Nucleus accumbens (tissue), 56 donors: ENCODE data around the gene KCNN3.

ENCODE experiments used
- DNase-seq, 56 donors: peaks; one replicate each; lab custom pipeline; 2025; lab: John Stamatoyannopoulos, UW

The KCNN3 gene

DNA sequence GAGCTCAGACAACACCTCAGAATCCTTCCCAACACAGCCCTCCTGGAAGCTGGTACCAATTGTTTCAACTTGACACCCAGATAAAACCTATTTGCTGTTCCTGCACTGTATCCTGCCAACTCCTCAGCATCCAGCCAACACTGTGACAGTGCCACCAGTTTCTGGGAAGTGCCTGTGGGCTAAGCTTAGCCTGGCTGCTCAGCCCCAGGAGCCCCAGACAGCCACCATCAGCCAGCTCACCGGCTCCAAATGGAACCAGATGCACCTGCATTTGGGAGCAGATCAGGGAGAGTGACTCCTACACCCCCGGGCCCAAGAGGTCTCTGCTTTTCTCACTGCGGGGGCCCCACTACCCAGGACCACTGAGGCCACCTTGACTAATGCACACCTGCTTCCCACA, 24.9 kb downstream of the KCNN3 start:
- DNase-seq: peak in 1 of 56 donors; percentile 21

DNA sequence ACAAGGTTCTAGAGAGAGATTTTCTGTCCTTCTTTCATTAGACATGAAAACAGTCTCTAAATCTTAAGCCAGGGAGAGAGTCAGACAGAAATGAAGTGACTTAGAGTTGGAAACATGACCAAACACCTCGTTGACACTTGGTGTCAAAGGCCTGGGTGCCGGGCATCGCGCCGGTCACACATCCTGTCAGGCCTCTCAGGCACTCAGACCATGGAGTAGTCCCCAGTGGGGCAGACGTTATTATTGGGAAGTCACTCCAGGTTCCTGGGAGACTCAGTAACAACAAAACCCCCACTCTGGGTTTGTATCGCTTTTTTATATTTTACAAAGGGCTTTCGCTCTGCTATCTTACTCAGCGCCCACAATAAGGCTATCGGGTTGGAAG, 25.8 kb downstream of the KCNN3 start:
- no peak for DNase-seq

DNA sequence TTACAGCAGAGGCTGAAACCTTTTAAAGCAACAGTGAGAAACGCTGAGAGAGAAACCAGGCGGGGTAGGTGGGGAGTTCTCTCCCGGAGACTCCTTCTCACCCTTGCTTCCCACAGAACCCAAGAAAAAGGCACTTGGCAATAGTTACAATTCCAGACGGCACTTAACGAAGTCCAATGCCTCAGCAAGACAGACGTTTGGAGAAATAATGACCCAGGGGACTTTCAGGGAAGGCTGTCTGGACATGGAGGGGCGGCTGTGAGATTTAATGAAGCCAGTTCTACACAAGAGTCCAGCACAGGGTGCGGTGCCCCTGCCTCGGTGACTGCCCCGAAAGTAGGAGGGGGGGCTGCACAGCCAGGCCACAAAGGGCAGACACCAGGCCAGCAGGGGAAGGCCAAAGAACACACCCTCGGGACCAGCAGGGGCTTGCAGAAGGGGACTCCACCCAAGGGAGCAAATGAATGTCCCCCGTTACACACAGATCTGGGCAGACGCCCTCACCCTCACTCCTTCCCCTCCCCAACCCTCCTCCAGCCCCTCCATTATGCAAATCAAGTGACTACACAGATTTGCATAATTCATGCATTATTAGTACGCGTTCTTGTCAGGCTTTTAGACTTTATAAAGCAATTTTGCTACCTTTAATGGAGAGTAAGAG, 26.3 kb downstream of the KCNN3 start:
- DNase-seq: no peak

DNA sequence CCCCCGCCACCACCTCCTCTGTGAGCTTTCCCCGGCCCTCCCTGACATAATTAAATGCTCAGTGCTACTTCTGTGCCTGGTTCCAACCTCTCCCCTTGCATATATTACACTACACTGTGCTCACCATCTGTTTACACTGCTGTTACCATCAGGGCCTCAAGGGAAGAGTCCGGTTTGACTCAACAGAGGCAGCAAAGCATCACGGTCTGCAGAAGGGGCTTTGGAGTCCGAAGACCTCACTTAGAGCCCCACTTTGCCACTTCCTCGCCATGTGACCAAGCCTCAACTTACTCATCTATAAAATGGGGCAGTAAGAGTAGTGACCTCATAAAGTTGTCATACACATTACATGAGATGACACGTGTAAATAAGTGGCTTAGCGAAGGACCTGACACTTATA, 27.4 kb downstream of the KCNN3 start:
- no peak for DNase-seq

DNA sequence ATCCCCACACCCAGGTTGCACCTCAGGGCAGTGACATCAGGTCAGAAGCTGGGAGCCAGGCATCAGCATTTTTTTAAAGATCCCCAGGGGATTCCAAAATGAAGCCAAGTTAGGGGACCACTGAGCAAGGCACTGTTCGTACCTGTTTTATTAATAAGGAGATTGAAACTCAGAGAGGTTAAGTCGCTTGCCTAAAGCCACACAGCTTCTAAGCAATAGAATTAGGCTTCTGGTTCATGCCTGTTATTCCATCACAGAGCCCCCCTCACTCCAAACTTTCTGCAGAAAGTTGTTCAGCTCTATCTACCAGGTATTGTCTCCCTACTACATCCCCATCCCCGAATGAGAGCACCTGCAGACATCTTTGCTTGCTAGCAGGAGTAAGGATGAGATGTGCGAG, 28.7 kb downstream of the KCNN3 start:
- no peak for DNase-seq

DNA sequence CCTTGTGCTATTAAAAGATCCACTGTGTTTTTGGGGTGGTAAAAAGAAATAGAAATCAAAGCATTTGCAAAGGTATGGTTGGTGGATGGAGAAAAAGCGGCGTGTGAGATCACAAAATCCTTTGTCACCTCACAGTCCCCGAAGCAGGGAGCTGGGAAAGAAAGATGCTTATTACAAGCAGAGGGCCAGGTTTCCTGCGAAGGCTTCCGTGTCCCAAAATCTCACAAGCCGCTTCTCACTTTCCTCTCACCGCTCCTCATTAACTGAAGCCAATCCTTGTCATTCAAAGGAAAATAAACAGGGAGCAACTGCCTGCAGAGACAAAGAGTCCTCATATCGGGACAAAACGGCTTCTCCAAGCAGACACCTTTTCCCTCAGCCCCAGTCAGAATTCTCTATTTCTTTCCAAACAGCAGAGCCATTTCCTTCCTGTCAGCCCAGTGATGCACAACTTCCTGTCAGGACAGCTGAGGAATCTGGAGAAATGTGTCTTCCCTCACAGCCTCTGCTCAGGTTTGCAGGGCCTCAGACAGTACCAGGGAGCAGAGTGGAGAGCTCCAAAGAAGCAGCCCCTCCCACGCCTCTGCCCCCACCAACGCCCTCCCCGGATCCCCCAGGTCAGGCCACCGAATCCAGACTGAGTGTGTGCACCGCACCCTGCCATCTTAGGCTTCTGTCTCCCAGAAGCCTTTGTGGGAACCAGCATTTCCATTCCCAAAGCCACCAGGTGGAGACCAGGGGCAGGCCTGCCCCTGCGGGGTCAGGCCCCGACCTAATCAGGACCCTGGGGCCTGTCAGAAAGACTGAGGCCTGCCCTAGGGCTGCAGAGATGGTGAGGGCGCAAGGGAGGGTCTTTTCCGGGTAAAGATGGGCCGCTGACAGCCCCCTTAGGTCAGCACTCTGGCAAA, 29.6 kb downstream of the KCNN3 start:
- DNase-seq: no peak

DNA sequence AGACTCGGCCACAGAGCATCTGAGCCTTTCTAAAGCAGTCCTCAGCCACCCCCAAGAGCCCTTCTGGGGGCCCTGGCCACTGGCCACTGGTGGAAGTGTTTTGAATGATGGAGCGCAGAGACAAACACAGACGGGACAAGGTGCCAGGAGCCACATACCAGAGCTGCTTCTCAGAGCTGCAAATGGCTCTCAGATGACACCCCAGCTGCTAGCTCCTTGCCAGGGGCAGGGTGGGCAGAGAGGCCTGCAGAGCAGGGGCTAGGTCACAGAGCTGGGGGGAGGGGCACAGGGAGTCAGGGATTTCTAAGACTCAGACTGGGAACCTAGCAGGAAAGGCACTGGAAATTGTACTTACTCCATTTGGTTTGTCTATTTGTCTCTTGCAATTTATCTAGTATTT, 30.4 kb downstream of the KCNN3 start:
- DNase-seq: no peak

DNA sequence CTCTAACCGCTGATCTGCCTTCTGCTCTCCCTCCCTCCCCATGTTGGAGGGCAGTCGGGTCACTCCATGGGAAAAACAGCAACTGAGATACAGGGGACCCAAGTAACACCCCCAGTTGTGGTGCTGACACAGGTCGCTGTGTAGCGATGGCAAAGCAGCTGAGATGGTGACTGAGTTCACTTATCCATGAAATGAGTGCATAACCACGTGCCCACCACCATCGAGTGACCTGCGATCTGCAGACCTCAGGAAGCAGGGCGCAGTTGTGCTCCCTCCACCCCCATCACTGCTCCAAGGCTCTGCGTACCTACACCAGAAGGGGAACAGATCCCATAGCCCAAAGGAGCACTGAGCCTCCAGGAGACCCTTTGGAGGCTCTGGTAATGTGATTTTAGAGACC, 31.1 kb downstream of the KCNN3 start:
- DNase-seq: no peak

DNA sequence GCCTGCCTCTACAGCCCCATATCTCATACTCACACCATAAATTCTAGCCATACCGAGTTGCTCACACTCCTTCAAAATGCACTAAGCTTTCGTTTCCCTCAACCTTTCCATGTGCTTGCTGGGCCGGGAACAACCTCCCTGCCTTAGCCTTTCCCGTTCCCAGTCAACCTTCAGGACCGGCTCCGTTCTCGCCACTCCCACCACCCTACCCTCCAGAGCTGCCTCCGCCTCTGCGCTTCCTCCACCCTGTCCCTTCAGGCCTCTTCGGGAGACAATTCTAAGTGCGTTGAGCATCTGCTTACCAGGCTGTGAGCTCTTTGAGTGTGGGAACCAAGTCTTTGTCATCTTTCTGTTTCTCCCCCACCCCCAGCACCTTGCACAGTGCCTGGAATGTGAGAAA, 31.6 kb downstream of the KCNN3 start:
- DNase-seq: no peak

DNA sequence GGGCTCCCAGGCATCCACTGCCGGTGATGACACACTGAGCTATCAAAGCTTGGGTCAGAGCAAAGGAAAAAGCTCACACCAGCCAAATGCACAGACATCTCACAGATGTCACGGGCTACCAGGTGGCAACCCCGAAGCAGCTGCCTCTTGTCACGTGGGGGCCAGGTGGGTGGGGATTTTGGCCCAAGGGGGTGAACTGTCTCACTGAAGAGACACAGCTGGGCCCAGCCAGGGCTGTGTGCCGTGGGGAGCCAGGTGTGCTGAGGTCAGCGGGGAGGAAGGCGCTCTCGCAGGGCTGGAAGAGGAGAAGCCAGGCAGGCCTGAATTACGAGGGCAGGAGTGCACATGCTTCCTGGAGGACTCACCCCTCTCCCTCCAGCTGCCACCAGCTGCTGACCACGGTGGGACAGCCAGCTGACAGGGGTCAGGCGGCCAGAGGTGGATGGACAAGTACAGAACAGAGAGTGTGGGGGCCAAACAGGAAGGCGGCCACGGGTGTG, 32.4 kb downstream of the KCNN3 start:
- no peak for DNase-seq

DNA sequence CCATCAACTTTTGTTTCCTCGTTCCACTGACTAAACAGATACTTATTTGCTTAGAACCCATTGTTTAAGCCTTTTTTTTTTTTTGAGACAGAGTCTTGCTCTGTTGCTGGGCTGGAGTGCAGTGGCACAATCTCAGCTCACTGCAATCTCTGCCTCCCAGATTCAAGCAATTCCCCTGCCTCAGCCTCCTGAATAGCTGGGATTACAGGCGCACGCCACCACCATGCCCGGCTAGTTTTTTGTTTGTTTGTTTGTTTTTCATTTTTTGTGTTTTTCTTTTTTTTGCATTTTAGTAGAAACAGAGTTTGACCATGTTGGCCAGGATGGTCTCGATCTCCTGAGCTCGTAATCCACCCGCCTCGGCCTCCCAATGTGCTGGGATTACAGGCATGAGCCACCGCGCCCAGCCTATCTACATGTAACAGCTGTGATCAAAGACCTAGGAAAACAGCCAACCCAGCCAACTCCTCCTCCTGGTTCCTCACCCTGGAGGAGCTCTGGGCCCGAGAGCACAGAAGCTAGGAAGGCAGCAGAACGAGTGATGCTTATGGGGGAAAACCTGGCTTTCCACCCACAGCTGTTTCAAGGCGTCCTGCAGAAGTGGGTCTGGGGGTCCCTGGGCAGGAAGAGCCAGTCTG, 32.9 kb downstream of the KCNN3 start:
- DNase-seq: no peak

DNA sequence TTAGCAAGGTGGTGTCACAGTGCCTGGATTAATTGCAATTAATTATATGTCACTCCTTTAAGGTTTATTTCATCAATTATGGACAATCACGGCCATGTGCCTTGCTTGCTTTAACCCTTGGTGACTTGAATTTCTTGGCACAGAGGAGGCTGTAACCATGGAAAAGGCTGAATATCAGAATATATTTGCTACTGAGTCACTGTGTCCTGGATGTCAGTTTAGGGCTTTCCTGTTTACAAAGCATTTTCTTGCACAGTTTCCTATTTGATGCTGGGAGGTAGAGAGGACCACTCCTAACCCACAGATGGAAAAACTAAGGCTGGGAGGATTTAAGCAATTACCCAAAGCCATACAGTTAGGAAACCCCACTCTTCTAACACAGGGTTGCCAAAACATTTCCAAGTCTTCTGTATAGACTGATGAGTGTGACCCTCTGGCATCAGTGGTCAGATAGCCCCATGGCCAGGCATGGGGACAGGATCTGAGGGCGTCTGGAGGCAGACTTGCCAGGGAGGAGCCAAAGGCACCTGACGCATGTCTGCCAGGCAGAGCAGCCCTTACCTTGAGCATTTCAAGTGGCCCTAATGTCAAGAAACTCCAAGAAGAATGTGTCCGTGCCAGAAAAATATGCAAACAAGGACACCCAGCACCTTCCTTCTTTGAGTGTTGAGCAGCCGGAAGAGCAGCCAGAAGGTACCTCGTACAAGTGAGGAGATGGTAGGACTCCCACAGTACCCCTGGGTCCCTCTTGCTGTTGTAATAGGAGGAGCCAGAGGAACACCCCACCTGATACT, 34.4 kb downstream of the KCNN3 start:
- no peak for DNase-seq

DNA sequence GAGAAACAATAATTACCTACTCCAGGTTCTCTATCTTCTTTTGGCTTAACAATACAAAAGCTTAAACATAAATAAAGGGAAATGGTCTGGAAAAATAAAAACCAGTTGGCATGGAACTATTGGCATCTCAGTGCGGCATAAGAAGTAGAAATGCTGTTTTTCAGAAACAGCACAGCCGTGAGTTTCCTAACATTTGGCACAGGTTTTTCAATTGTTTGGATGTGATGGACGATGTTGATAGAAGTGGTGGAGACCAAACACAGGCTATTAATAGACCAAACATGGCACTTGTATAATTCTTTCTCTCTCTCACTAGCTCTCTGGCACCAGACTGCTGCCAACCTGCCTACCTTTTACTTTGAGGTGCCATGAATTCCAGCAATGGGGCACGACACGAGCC, 36.2 kb downstream of the KCNN3 start:
- no peak for DNase-seq

DNA sequence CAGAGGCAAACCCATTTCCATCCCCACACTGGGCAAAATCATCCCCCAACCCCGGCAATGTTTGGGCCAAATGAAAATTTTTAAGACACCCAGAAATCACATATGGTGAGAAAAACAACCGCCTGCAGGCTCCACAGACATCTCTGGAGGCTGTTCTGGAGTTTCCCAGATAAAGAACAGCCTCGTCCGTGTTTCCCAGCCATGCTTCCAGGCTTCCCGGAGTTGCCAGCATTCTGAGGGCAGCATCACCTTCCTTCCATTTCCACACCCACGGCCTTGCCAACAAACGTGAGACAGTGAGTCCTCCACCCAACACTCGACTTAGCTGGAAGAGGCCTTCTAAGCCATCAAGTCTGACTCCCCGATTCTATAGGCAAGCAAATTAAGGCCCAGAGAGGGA, 36.9 kb downstream of the KCNN3 start:
- DNase-seq: no peak

DNA sequence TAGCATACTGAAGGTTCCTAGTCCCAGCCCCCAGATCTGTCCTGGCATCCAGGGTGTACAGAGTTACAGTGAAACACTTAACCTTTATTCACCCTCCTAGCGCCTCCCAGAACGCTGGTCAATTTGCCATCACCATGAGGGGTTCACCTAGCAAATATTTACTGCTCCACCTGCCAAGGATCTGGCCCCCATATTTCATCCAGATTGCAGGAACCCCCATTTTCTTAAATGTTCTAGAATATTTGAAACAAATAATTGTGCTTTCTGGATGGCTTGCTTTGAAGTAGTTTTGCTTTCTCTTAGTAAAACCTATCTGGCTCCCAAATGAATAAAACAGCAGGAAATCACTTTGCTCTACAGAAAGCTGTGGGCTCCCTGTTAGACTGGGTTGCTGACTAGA, 37.7 kb downstream of the KCNN3 start:
- DNase-seq: no peak

DNA sequence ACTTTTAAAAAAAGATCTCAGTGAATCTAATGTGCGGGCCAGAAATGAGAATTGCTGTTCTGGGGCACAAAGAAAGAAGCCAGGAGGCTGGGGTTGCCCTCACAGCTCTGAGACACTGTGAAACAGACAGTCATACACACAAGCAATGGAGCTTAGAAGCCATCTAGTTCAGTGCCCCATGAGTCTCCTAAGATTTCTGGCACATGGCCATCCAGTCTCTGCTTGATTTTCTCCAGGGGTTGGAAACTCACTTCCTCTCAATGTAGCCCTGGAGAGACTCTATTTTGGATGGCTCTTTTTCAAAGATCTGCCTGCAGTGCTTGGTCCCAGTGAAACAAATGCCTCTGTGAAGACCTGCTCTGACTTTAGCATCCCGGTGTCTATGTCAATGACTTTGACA, 38.6 kb downstream of the KCNN3 start:
- DNase-seq: peak in 2 of 56 donors; percentile 15 to 22

DNA sequence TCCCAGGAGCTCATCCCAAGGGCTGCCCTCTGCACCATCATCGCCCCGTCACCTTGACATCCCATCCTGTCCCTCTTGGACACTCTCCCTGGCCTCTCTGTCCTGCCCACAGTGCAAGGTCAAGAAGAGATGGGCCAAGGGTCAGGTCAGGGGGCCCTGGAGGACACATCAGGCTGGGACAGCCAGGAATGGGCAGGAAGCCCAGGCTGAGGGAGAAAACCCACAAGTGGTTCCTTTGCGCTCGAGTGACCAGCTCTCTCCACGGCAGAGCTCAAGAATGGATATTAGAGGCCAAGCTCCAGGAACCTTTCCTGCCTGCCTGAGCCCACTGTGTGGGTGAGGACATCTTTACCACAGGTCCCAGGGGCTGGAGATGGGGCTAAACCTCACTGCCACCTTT, 41.0 kb downstream of the KCNN3 start:
- DNase-seq: no peak

DNA sequence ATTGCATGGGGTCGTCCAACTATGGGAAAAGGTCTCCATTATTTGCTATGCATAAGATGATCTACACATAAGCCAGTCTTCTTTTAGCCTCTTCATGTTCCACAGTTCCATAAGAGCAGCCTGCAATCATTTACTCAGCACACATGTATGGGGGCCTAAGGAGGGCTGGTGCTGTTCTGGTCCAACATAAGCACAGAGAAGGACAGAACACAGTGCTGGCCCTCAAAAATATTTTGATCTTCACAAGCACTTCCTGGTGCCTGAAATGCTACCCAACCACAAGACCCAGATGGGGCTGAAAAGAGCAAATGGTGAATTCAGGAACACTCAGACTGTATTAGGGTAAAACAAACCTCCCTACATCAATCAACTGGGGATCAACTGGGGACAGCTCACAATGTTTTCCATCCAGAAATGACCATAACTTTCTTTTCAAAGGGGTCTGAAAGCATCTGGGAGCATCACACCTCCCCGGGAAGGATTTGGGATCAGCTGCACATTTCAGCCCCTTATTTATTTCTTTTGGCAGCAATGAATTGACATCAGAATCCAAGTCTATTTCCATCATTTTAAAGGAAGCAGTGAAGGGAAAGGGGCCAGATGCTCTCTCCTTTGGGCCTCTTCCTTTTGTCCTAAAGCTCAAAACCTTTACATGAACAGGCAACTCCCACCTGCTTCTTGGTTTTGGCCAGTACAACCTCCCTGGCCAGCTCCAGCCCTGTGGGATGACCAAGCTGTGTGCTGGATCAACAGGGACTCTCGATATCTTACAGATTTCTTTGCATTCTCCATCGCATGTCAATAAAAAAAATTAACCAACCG, 45.7 kb downstream of the KCNN3 start:
- no peak for DNase-seq

DNA sequence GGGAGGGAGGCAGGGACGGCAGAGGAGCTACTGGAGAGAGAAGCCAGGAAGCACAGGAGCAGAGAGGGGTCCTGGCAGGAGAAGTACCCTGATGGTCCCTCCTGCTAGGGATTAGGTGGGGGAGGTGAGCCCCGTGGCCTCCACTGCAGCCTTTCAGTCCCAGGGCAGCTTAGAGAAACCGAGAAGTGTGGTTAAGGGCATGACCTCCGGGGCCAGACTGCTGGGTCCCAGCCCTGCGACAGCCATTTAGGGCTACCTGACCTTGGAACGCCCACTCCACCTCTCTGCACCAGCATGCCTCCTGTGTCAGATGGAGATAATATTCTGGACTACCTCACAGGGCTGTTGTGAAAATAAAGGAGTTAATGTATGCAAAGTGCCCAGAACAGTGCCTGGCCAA, 47.4 kb downstream of the KCNN3 start:
- DNase-seq: no peak

DNA sequence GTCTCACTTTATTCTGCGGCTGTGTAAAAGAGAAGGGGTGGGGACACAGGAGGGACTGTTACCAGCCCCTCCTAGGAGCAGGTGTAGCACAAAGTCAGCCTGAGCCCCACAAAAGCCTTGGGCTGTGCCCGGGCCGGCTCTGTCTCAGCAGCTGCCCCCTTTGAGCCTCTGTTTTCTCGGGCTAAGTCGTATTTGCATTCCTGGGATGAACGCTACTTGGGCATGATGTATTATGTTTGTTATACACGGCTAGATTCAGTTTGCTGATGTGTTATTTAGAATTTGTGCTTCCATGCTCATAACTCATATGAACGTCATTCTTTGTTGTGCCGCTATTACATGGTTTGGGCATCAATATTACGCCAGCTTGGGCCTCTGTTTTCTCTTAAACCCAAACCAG, 47.8 kb downstream of the KCNN3 start:
- no peak for DNase-seq
